Esophagus squamous epithelium (tissue), 5 donors: ENCODE results near the gene AGFG1. TPM values are rescaled to one million over a fixed set of nuclear protein-coding genes. Genes with fewer than 3 reads are reported as not detected.
"Not testable (repeated sequence)": the region's sequence is repeated elsewhere in the genome, so short reads cannot be mapped to it uniquely, and the experiment has no call there.

ENCODE experiments used
- DNase-seq: peaks from one replicate; lab custom pipeline; 2025; lab: John Stamatoyannopoulos, UW
- H3K27ac ChIP-seq, 4 donors: fragments of 200-600 bp; sonication (generic); one replicate each; pipeline ENCODE4 v1.5.1; 2016 to 2019; ENCODE audit warnings: mild to moderate bottlenecking in 1 of 4
- H3K27me3 ChIP-seq, 4 donors: fragments of 200-600 bp; sonication (generic); 1 replicate in 3 of 4; 2 replicates in 1 of 4; pipeline versions ENCODE4 v1.5.1 to v1.6.0; 2017 to 2021; ENCODE audit warnings: antibody characterized with exemption in 1 of 4
- H3K36me3 ChIP-seq, 3 donors: fragments of 200-600 bp; sonication (generic); one replicate each; pipeline ENCODE4 v1.5.1; 2016 to 2019
- H3K4me1 ChIP-seq, 3 donors: fragments of 200-600 bp; sonication (generic); one replicate each; pipeline ENCODE4 v1.5.1; 2017 to 2019
- H3K4me3 ChIP-seq, 4 donors: fragments of 200-600 bp; sonication (generic); 1 replicate in 3 of 4; 2 replicates in 1 of 4; pipeline ENCODE4 v1.5.1; 2016 to 2019; ENCODE audit warnings: mild to moderate bottlenecking in 2 of 4, moderate library complexity in 1 of 4
- H3K9me3 ChIP-seq, 3 donors: fragments of 200-600 bp; sonication (generic); one replicate each; pipeline ENCODE4 v1.5.1; 2016 to 2019
- POLR2A ChIP-seq, 4 donors: fragments of 450-650 bp; IDR thresholded peaks; one replicate each; pipeline ENCODE4 v1.6.1; 2017; ENCODE audit warnings: antibody characterized with exemption in 4 of 4, mild to moderate bottlenecking in 4 of 4, moderate library complexity in 3 of 4
- WGBS, 2 donors: methylation state at CpG; one replicate each; pipeline ENCODE4 v1.1.5; 2018; 5-methylcytosine and 5-hydroxymethylcytosine counted together
- intact Hi-C: fragments of 100-400 bp; cut with DNase I; formaldehyde crosslinking; loops from one replicate; pipeline ENCODE4 v1.15.0; 2022
- total RNA-seq, 4 donors: library from RNA; depleted of rRNA; stranded (reverse); fragments of >200 nt; gene quantifications; one replicate each; pipeline ENCODE4 v1.1.0, GENCODE V29; 2016
- TF ChIP-seq, protein P1 (sequence below), 6 experiments: fragments of 450-650 bp in 4 of 6; fragments of 200-600 bp in 2 of 6; sonication (generic) in 2 of 6; IDR thresholded peaks; one replicate each; pipeline ENCODE4 v1.5.1; 2016 to 2019; ENCODE audit warnings: antibody characterized with exemption in 6 of 6, mild to moderate bottlenecking in 4 of 6, moderate library complexity in 4 of 6
- donor health status: DM: yes; HTN: yes; CAD: no.

AGFG1 gene
- total RNA-seq, 4 donors from 2014 or later: 31.3 to 78.4 (median 66.6) TPM

GRCh38 chr2:227597036-227597435 lies 125.1 kb downstream of the AGFG1 start:
- intact Hi-C loops: no loop called here
- no peak overlapping the region for H3K27ac ChIP-seq
- TF ChIP-seq, protein P1, sequence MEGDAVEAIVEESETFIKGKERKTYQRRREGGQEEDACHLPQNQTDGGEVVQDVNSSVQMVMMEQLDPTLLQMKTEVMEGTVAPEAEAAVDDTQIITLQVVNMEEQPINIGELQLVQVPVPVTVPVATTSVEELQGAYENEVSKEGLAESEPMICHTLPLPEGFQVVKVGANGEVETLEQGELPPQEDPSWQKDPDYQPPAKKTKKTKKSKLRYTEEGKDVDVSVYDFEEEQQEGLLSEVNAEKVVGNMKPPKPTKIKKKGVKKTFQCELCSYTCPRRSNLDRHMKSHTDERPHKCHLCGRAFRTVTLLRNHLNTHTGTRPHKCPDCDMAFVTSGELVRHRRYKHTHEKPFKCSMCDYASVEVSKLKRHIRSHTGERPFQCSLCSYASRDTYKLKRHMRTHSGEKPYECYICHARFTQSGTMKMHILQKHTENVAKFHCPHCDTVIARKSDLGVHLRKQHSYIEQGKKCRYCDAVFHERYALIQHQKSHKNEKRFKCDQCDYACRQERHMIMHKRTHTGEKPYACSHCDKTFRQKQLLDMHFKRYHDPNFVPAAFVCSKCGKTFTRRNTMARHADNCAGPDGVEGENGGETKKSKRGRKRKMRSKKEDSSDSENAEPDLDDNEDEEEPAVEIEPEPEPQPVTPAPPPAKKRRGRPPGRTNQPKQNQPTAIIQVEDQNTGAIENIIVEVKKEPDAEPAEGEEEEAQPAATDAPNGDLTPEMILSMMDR (IDR thresholded peaks at IDR 0.05): no peak
- no peak for TF ChIP-seq POLR2A (IDR thresholded peaks at IDR 0.05)
- DNase-seq: no peak
- no peaks in the 10 kb centered on the region for H3K4me1 ChIP-seq
- H3K27me3 ChIP-seq: peaks cover 0 to 12% (median 0%) of the 10 kb centered on the region in 4 donors
- H3K9me3 ChIP-seq: no peaks in the 10 kb centered on the region
- no peaks in the 10 kb centered on the region for H3K36me3 ChIP-seq
- no peak overlapping the region for H3K4me3 ChIP-seq

DNA sequence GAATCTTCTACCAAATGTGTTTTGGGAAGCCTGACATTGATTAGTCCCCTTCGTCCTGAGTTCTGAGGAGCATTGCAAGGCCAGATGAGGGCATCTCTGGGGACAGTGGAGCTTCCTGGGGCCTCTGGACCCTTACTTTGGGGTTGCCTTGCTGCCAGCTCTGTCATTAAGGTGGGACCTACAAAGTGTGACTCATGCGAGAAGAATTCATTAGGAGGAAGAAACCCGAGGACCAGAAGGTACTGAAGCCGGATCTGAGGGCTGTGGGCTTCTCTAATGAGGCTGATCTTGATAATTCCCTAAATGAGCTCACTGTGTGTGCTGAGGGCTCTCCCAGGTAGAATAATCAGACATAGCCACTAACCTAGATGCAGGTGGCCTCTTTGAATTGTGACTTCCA lies 126.0 kb downstream of the AGFG1 start:
- Histone ChIP-seq H3K27me3 (peaks cover 0 to 12% (median 0%) of the 10 kb centered on the region in 4 donors), H3K27ac (no peak overlapping the region), H3K4me1 (no peaks in the 10 kb centered on the region), H3K9me3 (no peaks in the 10 kb centered on the region), H3K4me3 (no peak overlapping the region), H3K36me3 (no peaks in the 10 kb centered on the region)
- TF ChIP-seq, protein P1 (IDR thresholded peaks at IDR 0.05): no peak
- TF ChIP-seq POLR2A (IDR thresholded peaks at IDR 0.05): no peak
- intact Hi-C loops: no loop called here
- WGBS, 2 donors: 57 to 64% methylated on average over 4 of the region's 4 CpGs
- no peak for DNase-seq

DNA sequence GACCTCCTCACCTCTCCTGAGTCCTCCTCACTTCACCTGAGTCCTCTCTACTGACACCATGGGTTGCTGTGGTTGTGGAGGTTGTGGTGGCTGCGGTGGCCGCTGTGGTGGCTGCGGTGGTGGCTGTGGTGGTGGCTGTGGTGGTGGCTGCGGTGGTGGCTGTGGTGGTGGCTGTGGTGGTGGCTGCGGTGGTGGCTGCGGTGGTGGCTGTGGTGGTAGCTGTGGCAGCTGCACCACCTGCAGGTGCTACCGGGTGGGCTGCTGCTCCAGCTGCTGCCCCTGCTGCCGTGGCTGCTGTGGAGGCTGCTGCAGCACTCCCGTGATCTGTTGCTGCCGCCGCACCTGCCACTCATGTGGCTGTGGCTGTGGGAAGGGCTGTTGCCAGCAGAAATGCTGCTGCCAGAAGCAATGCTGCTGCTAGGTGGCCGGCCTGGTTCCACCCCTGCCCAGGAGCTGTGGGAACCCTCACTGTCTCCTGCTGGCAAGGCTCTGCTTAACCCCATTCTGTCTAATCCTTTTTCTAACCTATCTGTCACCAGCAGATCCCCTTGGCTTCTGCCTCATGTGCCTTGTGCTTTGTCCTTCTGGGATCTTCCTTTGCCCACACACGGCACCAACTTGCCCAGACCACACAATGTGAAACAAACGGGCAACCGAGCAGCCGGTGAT lies 127.0 kb downstream of the AGFG1 start, which contains the start of gene SCYGR2:
Gene SCYGR2, plus strand, starts transcription at position 59 of the 669 bp plus-strand sequence. Its CDS starts 0 bp downstream, at position 59.
- 43 to 55% methylated on average over 6 of the region's 16 CpGs for WGBS, 2 donors

DNA sequence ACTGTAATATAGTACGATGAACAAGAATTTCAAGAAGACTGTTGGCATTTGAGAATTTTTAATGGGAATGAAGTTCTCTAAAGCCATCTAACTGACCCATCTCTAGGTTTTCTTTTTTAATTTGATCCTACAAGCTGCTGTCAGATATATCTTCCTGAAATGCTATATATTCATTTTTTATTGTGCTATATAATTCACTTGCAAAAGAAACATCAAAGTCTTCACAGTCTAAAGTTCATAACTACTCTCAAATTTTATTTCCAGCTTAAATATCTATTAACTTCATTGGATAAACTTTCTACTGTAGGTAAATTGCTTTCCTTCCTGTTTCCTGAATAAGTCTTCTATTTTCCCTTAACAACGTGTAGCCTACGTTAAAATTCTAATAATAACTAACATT lies 130.4 kb downstream of the AGFG1 start:
- Histone ChIP-seq H3K27ac (no peak overlapping the region), H3K4me3 (no peak overlapping the region), H3K9me3 (no peaks in the 10 kb centered on the region), H3K27me3 (no peaks in the 10 kb centered on the region), H3K4me1 (no peaks in the 10 kb centered on the region), H3K36me3 (no peaks in the 10 kb centered on the region)
- intact Hi-C loops: no loop called here
- TF ChIP-seq POLR2A (IDR thresholded peaks at IDR 0.05): no peak
- TF ChIP-seq, protein P1 (IDR thresholded peaks at IDR 0.05): no peak
- 64 to 81% methylated on average over 3 of the region's 3 CpGs for WGBS, 2 donors
- DNase-seq: no peak

More for the DNA sequence above, 127.0 kb downstream of the AGFG1 start, which contains the start of gene SCYGR2:
- H3K27ac ChIP-seq, DNase-seq, intact Hi-C loops, H3K36me3 ChIP-seq, H3K9me3 ChIP-seq, H3K4me3 ChIP-seq, H3K4me1 ChIP-seq: not testable (repeated sequence)
- peaks cover 0 to 12% (median 0%) of the 10 kb centered on the region in 4 donors for H3K27me3 ChIP-seq

- WGBS, 2 donors: 67 to 79% methylated on average over 1 of the region's 1 CpG
- no peak for DNase-seq
- Histone ChIP-seq H3K4me1 (no peaks in the 10 kb centered on the region), H3K9me3 (no peaks in the 10 kb centered on the region), H3K4me3 (no peak overlapping the region), H3K27ac (no peak overlapping the region), H3K27me3 (no peaks in the 10 kb centered on the region), H3K36me3 (no peaks in the 10 kb centered on the region)
- TF ChIP-seq, protein P1 (IDR thresholded peaks at IDR 0.05): no peak
- no peak for TF ChIP-seq POLR2A (IDR thresholded peaks at IDR 0.05)
- intact Hi-C loops: no loop called here
Measured at GRCh38 chr2:227606476-227606875, 134.5 kb downstream of the AGFG1 start.
